Measurements from ENCODE around the gene MEGF6. TPM values are rescaled to one million over a fixed set of nuclear protein-coding genes. Genes with fewer than 3 reads are reported as not detected.

Gene MEGF6
- total RNA-seq, 4 donors from 2014 or later: 66.7 to 120 (median 74.5) TPM

- Histone ChIP-seq H3K4me1 (peaks cover 63% of the 10 kb centered on the region), H3K27ac (no peak overlapping the region)
Measured at GRCh38 chr1:3551711-3552110, 59.6 kb downstream of the MEGF6 start.

GRCh38 chr1:3551290-3551678, 60.0 kb downstream of the MEGF6 start:
- WGBS: no CpG with 5 or more reads among the region's 5 CpGs
- TF ChIP-seq POLR2AphosphoS5 (IDR thresholded peaks at IDR 0.05) (no peak), EP300 (IDR thresholded peaks at IDR 0.05) (no peak), POLR2A (IDR thresholded peaks at IDR 0.05) (no peak)
- TF ChIP-seq, protein P1, sequence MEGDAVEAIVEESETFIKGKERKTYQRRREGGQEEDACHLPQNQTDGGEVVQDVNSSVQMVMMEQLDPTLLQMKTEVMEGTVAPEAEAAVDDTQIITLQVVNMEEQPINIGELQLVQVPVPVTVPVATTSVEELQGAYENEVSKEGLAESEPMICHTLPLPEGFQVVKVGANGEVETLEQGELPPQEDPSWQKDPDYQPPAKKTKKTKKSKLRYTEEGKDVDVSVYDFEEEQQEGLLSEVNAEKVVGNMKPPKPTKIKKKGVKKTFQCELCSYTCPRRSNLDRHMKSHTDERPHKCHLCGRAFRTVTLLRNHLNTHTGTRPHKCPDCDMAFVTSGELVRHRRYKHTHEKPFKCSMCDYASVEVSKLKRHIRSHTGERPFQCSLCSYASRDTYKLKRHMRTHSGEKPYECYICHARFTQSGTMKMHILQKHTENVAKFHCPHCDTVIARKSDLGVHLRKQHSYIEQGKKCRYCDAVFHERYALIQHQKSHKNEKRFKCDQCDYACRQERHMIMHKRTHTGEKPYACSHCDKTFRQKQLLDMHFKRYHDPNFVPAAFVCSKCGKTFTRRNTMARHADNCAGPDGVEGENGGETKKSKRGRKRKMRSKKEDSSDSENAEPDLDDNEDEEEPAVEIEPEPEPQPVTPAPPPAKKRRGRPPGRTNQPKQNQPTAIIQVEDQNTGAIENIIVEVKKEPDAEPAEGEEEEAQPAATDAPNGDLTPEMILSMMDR (IDR thresholded peaks at IDR 0.05): no peak
- Histone ChIP-seq H3K4me1 (peaks cover 67% of the 10 kb centered on the region), H3K27ac (no peak overlapping the region), H3K36me3 (no peaks in the 10 kb centered on the region), H3K9me3 (no peaks in the 10 kb centered on the region), H3K27me3 (peaks cover 9% of the 10 kb centered on the region), H3K4me3 (no peak overlapping the region)
- DNase-seq (ENCODE audit: low spot score in 2 of 2): no peak

More at GRCh38 chr1:3551711-3552110, 59.6 kb downstream of the MEGF6 start:
- no peaks in the 10 kb centered on the region for H3K36me3 ChIP-seq
- H3K27me3 ChIP-seq: peaks cover 9% of the 10 kb centered on the region
- no peaks in the 10 kb centered on the region for H3K9me3 ChIP-seq
- H3K4me3 ChIP-seq: no peak overlapping the region
- TF ChIP-seq EP300 (IDR thresholded peaks at IDR 0.05): no peak
- TF ChIP-seq POLR2AphosphoS5 (IDR thresholded peaks at IDR 0.05): no peak
- TF ChIP-seq, protein P1 (IDR thresholded peaks at IDR 0.05): no peak
- no peak for TF ChIP-seq POLR2A (IDR thresholded peaks at IDR 0.05)
- WGBS: 90% methylated on average over 8 of the region's 10 CpGs
- DNase-seq (ENCODE audit: low spot score in 2 of 2): no peak

- peaks cover 9% of the 10 kb centered on the region for H3K27me3 ChIP-seq
- H3K36me3 ChIP-seq: no peaks in the 10 kb centered on the region
- H3K27ac ChIP-seq: no peak overlapping the region
- WGBS: 59% methylated on average over 16 of the region's 27 CpGs
- DNase-seq (ENCODE audit: low spot score in 2 of 2): no peak
- no peaks in the 10 kb centered on the region for H3K9me3 ChIP-seq
- H3K4me3 ChIP-seq: no peak overlapping the region
- H3K4me1 ChIP-seq: peaks cover 69% of the 10 kb centered on the region
- TF ChIP-seq, protein P1 (IDR thresholded peaks at IDR 0.05): no peak
- no peak for TF ChIP-seq POLR2A (IDR thresholded peaks at IDR 0.05)
- no peak for TF ChIP-seq POLR2AphosphoS5 (IDR thresholded peaks at IDR 0.05)
- TF ChIP-seq EP300 (IDR thresholded peaks at IDR 0.05): no peak
Measured at GRCh38 chr1:3550511-3551289, 60.6 kb downstream of the MEGF6 start.

GRCh38 chr1:3548895-3549294, 62.4 kb downstream of the MEGF6 start:
- peaks cover 9% of the 10 kb centered on the region for H3K27me3 ChIP-seq
- no peaks in the 10 kb centered on the region for H3K9me3 ChIP-seq
- H3K27ac ChIP-seq: no peak overlapping the region
- TF ChIP-seq POLR2A (IDR thresholded peaks at IDR 0.05) (no peak), EP300 (IDR thresholded peaks at IDR 0.05) (no peak), POLR2AphosphoS5 (IDR thresholded peaks at IDR 0.05) (no peak)
- TF ChIP-seq, protein P1 (IDR thresholded peaks at IDR 0.05): no peak
- no peak overlapping the region for H3K4me3 ChIP-seq
- H3K4me1 ChIP-seq: peaks cover 51% of the 10 kb centered on the region
- no peaks in the 10 kb centered on the region for H3K36me3 ChIP-seq
- WGBS: no CpG with 5 or more reads among the region's 15 CpGs
- no peak for DNase-seq (ENCODE audit: low spot score in 2 of 2)

GRCh38 chr1:3548156-3548893, 63.0 kb downstream of the MEGF6 start:
- no peak for DNase-seq (ENCODE audit: low spot score in 2 of 2)
- Histone ChIP-seq H3K36me3 (no peaks in the 10 kb centered on the region), H3K9me3 (no peaks in the 10 kb centered on the region), H3K27me3 (peaks cover 6% of the 10 kb centered on the region), H3K4me1 (peaks cover 49% of the 10 kb centered on the region), H3K27ac (no peak overlapping the region), H3K4me3 (no peak overlapping the region)
- TF ChIP-seq POLR2A (IDR thresholded peaks at IDR 0.05) (no peak), POLR2AphosphoS5 (IDR thresholded peaks at IDR 0.05) (no peak), EP300 (IDR thresholded peaks at IDR 0.05) (no peak)
- TF ChIP-seq, protein P1 (IDR thresholded peaks at IDR 0.05): no peak
- 87% methylated on average over 9 of the region's 24 CpGs for WGBS

Data from suprapubic skin (tissue), 4 donors.